SW480 (cell line): ENCODE measurements around the gene SYTL4.
A peak's percentile ranks its signal among the peaks of the same experiment; 100 is the strongest.
"Not testable (repeated sequence)": the region's sequence is repeated elsewhere in the genome, so short reads cannot be mapped to it uniquely, and the experiment has no call there.

Experiments used
- DNase-seq: peaks from one replicate; pipeline ENCODE4 v3.0.0-alpha.2; 2016; ENCODE audit warnings: low spot score

Gene SYTL4

GRCh38 chrX:100731441-100732281, at the start of gene SYTL4:
Gene SYTL4, minus strand, starts transcription at chrX:100732121. Its CDS starts 30,084 bp downstream, at chrX:100702037.
- peak; percentile 17 for DNase-seq

GRCh38 chrX:100769439-100769838, 37.5 kb upstream of the SYTL4 start:
- DNase-seq: not testable (repeated sequence)

DNA sequence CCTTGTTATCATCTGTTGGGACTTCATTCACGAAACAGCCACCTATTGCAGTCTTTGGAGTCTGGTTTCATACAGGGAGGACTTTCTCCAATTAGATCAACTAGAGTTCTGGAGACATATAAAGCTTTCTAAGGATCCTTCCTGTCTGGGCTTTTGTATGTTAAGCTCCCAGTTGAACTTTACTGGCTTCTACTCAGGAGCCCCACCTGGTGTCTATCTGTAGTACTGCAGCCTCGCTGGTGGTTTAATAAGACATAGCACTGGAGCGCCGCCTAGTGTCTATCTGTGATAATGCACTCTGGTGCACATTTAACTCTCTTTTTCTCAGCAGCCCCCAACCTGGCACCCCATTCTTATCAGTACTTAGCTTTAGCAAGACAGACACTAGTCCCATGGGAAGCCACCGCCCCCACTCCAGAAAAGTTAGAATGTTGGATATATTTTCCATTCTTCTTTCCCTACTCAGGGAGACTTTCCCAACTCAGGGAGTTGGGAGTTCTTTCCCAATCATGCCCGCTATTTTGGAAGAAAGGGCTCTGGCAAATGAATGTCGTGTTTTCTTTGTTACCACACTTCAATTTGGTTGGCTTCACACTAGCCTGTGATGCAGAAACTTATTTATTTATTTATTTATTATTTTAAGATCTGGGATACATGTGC, 36.9 kb upstream of the SYTL4 start:
- DNase-seq: peak; percentile 50

GRCh38 chrX:100750883-100751282, 19.0 kb upstream of the SYTL4 start:
- DNase-seq: no peak

- DNase-seq: peak; percentile 67
Observed at GRCh38 chrX:100748108-100748507, 16.2 kb upstream of the SYTL4 start.

DNA sequence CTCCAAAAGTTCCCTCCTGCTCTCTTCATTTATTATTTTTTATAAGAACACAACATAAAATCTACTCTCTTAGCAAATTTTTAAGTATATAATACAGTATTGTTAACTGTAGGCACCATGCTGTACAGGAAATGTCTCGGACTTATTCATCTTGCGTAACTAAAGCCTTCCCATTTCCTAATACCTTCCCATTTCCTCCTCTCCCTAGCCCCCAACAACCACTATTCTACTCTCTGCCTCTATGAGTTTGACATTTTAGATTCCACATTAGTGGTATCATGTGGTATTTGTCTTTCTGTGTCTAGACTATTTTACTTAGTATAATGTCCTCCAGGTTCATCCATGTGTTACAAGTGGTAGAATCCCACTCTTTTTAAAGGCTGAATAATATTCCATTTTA, 15.8 kb upstream of the SYTL4 start:
- DNase-seq: no peak

DNA sequence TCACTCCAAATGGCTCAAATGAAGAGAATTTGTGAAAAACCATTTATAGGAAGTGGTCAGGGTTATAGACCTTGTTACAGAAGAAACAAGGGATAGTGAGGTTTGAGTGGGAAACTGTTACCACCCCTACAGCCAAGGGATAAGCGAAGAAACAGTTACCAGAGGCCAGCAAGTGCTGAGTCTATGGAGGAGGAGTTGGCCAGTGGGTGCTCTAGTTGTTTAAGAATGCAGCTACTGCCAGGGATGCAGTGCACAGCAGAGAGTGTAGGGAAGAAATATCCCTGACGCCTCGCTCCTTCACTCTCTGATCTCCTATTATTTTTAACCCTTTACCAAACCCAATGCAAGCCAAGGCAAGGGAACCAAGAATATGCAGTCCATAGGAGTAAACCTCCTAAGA, 15.2 kb upstream of the SYTL4 start:
- no peak for DNase-seq

DNA sequence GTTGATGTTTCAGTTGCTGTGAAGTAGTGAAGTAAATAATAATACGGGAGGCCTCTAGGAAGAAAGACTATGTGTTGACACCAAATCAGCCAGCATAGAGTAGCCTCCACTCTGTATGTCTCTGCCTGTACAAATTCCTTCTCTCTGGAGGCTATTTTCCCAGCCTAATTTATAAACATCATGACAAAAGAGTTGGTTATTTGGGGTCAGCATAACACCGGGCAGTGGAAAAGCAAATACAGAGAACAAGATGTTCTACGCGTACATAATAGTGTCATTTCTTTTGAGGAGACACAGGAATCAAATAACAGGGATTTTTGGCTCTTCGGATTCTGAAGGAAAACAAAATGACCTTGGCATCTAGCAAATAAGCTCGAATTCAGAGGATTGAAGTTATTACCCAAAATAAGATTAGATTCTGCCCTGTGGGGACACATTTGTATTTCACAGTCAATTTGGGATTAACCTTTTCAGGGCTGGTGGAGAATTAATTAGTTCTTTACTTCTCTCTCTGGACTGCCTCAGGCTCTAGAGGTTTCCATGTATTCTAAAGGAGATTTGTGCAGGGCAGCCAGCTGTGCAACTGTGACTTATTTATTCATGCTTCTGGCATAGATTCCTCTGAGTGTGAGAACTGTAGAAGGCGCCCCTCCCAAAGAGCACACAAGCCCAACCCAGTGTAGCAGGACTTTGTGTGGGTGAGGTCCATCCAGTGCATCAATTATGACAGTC, 14.1 kb upstream of the SYTL4 start:
- no peak for DNase-seq

- DNase-seq: no peak
Observed at GRCh38 chrX:100745205-100745604, 13.3 kb upstream of the SYTL4 start.

GRCh38 chrX:100743009-100743607, 11.2 kb upstream of the SYTL4 start:
- no peak for DNase-seq

- not testable (repeated sequence) for DNase-seq
Observed at GRCh38 chrX:100724006-100724405, 7.9 kb downstream of the SYTL4 start.

DNA sequence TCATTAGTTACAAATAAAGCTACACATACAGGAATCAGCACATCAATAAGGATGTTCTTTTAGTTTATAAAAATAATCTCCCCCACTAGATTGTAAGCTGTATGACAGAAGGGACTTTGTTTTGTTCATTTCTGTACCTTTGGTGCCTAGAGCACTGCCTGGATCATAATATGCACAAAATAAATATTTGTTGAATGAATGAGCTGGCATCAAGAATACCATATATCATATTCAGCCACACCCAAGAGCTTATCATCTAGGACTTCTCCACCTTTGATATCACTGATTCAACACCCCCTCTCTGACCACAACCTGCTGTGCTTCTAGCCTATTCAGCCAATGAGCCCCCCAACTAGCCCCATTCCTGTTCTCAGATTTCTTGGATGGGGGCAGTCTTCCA, 10.6 kb downstream of the SYTL4 start:
- DNase-seq: no peak

- DNase-seq: no peak
Observed at GRCh38 chrX:100720301-100720700, 11.6 kb downstream of the SYTL4 start.

GRCh38 chrX:100719139-100719538, 12.8 kb downstream of the SYTL4 start:
- DNase-seq: no peak

- no peak for DNase-seq
Observed at GRCh38 chrX:100717363-100717762, 14.6 kb downstream of the SYTL4 start.

- no peak for DNase-seq
Observed at GRCh38 chrX:100710816-100711215, 21.1 kb downstream of the SYTL4 start.

DNA sequence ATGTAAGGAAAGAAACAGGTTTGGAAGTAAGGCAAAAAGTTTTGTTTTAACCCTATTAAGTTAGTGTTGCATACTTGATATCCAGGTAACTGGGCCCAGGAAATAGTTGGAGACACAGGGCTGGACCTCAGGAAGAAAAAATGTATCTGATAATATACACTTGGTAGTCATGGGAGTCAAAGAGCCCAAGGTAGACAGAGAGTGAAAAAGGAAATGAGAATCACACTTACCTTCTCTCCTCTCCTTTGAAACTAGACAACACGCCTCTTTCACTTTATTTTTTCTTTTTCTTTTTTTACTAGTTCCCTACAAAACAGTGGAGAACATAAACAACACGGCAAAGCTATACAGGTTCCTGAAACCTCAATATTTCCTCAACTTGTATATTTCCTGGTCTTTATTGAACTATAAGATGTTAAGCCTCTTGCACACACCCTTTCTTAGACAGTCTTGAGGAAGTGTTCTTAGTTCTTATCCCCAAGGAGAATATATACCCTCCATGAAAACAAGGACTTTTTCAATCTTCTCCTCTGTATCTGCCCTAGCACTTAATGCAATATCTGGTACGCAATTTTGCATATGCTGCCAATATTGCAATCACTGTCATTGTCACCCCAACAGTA, 27.2 kb downstream of the SYTL4 start:
- DNase-seq: no peak

- no peak for DNase-seq
Observed at GRCh38 chrX:100700809-100701208, 31.1 kb downstream of the SYTL4 start.

GRCh38 chrX:100698551-100698950, 33.4 kb downstream of the SYTL4 start:
- DNase-seq: no peak

GRCh38 chrX:100696699-100697351, 35.1 kb downstream of the SYTL4 start:
- DNase-seq: no peak

GRCh38 chrX:100695991-100696390, 35.9 kb downstream of the SYTL4 start:
- no peak for DNase-seq
